NCI-H146 (cell line): Measurements from ENCODE around the gene DYNAP.
A peak's percentile ranks its signal among the peaks of the same experiment; 100 is the strongest.

ENCODE experiments used
- DNase-seq: peaks from one replicate; lab custom pipeline; 2025; lab: John Stamatoyannopoulos, UW

Gene DYNAP, protein sequence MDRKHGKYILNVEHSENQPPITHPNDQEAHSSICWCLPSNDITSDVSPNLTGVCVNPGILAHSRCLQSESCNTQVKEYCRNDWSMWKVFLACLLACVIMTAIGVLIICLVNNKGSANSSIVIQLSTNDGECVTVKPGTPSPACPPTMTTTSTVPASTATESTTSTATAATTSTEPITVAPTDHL

DNA sequence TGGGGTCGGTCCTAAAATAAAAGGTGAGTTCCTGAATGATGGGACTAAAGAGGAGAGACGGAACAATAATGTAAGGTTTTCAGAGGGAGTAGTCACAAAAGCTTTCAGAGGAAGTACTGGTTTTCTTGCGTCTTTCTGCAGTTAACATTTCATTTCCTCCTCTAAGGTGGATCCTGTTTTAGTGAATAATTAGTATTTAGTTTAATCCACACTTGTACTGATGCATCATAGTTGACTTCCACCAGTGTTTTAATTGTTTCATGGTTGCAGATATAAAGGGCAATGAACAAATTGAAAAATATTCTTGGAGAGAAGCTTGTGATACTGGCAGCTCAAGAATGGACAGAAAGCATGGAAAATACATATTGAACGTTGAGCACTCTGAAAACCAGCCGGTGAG lies at the start of gene DYNAP:
Gene DYNAP (plus strand): TSS at position 301 of the 400 bp plus-strand sequence. CDS start 38 bp downstream, at position 339.
- no peak for DNase-seq

DNA sequence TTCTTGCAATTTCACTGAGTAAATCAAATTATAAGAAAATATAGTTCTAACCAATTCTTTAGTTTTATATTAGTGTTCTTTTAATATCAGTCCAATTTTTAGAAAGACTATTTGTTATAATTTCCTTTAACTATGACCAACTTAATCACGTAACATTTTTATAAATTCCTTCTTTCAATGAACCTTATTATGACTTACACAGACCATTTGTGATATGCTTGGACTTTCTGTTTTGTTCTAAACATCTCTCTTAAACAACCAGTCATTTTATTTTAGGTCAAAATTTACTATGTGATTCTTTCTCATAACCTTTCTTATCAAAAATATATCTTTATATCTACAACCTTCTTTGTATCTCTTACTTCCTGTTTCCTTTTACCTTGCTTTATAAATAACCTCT lies 39.5 kb upstream of the DYNAP start:
- DNase-seq, result no peak

DNA sequence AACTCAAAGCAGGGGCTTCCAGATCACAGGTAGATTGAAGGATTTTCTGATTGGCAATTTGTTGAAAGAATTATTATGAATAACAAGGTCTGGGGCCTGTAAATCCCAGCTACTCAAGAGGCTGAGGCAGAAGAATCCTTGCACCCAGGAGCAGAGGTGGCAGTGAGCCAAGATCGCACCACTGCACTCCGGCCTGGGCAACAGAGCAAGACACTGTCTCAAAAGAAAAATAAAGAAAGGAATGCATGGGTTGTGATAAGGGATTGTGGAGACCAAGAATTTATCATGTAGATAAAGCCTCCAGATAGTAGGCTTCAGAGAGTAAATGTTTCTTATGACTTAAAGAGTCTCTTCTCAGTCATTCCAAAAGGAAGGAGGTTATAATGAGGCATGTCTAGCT lies 35.8 kb upstream of the DYNAP start:
- DNase-seq, result no peak

DNA sequence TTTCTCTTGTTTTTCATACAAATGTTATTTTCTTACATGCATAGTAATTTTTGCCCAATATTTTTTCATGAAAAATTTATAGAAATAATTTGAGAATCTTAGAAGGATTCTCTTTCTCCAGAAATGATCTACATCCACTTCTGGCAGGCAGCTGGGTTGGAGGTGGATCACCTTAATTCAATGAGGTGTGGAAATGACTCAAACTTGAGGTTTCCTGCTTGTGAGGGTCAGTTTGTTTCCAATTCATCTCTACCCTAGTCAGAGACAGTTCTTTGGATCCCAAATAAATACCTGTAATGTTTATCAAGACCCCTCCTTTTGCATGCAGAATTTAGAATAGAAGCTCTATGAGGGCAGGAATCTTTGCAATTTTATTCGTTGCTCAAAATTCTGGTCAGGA lies 35.0 kb upstream of the DYNAP start:
- DNase-seq, result no peak

DNA sequence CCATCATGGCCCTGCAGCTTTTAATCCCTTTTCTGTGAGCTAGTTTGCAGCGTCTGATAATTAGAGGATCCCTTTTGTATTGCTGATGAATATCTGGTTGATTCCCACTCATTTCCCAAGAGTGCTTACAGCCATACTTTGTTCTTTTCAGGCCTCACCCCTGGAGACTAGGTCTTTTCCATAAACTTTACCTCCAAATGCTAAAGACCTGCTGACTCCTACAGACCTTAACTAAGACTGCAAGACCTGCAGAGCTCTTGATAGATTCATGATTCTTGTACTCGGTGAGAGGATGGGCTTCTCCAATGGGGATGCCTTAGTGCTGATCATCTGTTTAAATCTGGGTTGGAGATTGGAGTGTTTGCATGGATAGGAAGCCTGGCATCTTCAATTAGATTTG lies 33.1 kb upstream of the DYNAP start:
- DNase-seq, result no peak

DNA sequence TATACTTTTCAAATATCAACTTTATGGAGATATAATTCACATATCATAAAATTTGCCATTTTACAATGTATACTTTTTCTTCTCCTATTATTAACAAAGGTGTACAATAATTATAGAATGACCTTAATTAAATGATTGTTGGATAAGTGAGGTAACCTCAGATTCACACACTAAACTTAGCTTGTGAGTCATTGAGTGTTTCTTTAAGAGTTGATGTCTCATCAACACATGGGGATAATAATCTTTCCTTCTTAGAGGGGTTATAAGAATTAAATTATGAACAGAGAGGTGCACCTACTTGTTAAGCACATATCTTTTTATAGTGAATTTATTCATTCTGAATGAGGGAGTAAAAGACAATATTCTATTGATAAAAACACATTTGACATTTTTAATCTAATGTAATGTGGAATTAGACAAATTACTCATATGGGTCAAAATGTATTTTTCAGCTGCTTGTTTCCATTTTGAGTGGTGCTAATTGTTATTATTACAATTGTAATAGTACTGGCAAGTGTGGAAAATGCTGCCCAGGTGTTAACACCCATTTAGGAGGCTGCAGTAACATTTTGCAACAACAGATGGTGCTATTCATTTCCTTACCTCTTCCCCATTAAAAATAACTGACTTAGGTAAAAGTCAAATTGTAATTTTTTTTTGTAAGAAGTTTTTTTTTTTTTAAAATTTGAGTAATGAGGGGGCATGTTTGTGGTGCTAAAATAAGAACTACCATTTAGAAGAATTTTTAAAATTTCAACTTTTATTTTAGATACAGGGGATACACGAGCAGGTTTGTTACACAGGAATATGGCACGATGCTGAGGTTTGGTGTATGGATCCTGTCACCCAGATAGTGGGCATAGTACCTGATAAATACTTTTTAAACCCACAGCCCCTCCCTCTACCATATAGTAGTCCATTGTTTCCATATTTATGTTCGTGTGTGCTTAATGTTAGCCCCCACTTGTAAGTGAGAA lies 32.1 kb upstream of the DYNAP start:
- DNase-seq, result peak; percentile 18

DNA sequence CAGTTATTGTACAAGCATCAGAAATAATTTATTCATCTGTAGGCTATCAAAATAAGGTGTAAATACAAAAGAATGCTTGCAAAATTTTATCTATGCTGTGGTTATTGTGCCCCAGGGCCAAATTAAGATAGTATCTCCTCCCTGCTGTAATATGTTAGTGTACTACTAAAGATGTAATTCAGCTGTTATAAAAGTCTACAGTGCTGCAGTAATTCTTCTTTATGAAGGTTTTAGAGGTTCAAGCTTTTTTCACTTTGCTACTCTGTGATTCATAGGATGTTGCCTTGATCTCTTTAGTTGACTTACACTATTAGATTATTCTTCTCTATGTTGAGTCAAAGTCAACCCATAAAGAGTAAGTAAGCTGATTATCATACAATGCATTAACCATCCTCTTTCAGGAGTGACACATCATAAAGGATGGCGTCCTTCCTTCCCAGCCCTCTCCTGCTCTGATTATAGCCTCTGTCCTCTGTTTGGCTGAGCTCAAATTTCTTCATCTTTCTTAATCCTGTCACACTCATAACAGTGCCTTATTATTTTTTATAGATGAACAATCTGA lies 29.3 kb upstream of the DYNAP start:
- no peak for DNase-seq

DNA sequence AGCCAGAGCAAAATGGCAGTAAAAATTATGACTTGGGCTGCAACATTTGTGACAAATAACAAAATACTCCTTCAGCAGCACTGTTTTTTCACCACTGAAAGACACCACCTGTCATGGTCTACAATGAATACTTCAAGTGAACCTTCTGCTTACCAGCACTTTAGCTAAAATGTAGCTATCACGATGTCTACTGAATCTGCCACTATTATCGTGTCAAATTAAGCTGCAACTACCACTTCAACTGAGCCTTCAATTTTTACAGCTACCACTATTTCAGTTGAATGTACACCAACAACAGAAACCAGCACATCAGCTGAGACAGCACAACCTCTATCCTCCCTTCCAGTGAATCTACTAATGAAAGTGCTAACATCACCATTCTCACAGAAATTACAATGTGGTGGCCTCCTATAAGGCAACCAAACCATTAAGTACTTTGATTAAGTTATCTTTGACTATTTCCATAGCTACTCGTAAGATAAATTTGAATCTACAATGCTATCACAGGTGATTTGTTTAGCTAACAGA lies 10.8 kb upstream of the DYNAP start:
- DNase-seq, result no peak

DNA sequence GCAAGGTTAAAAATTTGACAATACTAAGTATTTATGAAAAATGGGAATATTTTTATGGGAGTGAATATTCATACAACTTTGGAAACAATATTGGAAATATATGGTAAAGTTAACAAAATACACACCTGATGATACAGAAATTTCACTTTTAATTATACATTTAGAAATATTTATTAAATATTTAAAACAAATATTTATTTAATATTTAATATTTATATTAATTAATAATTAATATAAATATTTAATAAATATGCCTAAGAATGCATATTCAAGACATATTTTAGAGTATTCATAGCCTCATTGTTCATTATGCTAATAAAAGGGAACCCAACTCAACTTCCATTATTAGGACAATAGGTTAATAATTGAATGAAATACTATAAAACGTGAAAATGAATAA lies 7.0 kb upstream of the DYNAP start:
- no peak for DNase-seq

DNA sequence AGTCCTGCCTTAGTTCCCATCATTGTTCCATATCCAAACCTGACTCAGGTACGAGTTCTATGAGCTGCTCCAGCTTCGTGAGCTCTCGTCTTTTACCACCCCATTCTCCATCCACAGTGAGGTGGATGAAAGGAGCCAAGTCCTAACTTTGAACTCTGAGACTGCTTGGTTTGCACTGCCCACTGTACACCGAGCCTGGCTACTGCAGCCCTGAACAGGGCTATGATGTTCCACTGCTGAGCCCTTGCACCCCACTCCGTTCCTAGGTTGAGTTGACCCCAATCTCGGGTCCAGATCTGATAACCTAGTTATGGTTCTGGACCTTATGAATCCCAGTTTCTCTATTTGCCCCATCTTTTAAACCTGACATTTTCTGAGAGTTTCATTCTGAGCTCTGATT lies 5.3 kb upstream of the DYNAP start:
- no peak for DNase-seq

DNA sequence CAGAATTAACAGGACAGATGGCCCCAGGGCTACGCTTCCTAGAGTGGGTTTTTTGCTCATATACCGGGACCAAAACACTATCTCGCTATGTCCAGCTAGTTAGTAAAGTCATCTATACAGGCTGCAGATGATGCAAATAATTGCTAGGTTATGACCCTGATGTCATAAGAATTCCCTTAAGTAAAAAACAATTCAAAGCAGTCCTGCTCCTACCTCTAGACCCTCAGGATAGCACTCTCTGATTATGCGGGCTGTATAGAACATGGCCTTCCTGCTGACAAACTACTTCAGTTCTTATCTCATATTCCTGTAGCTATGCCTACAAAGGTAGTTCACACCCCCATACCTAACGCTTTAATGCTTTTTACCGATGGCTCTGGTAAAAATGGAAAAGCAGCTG lies 13.2 kb downstream of the DYNAP start:
- DNase-seq, result no peak

DNA sequence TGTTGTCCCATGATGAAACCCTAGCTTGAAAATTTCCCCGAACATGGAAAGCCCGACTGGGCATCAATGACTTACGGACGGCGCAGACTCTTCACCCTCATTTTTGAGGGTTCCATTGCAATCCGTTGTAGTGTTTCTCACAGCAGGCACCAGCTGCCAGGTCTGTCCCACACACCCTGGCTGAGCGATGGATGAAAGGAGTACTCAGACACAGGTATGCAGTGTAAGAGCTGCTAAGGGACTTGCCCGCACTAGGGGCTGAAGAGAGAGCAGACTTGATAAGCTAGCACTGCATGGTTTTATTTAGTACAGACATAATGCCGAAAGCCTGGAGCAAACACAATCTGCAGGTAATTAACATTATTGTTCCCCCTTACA lies 15.8 kb downstream of the DYNAP start:
- no peak for DNase-seq

DNA sequence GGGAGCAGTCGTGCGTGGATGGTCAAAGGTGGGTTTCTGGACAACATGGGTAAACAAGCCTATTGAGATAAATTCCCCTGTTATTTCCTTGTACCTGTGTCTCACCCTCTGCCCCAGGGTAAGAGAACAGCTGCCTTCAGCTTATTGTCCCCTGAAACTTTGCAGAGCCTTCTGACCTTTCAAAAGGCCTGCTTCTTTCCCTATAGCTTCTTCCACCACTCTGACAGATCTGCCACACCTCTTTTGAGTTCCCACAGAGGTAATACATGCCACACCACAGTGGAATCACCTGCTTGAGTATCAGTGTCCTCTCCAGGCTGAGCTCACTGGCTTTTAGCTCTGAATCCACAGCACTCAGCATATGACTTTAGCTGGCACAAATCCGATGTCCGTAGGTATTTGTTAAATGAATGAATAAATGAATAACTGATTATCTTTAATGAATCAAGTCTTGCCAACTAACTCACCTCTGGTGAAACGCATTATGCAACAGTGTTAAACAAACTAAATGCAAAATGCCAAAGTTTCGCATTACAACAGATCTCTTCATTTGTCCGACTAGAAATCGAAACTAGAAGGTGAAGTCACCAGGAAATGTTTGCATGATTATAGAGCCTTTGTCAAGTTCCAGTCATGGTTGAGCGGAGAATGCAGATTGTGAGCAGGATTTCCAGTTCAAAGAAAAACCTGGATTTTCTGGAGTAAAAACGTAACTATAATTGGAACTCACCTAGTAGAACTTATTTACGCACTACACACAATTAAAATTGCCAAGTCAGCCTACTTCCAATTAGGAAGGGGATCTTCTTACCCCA lies 16.4 kb downstream of the DYNAP start:
- DNase-seq, result peak; percentile 20

DNA sequence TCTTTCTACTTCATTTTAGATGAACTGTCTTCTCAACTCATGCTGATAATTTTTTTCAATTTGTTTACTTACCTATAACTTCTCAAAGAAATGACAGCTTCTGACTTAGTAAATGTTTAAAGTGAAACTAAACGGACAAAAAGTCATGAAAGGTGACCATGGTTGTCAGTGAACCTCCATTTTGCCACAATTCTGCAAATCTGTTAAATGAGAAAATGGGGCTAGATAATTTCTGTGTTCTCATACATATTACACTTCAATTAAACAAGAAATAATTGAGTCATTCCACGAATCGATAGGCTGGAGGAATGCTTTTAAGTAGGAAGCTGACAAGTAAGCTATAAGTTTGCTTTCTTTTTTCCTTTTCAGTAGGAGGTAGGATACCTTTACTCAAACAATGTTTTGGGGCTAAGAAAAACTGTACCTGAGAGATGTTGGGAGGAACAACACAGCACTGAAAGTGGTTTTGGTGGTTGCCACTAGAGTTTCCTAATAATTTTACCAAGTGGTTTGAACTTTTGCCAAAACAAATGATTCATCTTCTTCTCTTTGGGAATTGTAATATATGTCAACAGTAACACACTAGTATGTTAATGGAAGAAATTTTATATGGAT lies 17.1 kb downstream of the DYNAP start:
- DNase-seq, result no peak

DNA sequence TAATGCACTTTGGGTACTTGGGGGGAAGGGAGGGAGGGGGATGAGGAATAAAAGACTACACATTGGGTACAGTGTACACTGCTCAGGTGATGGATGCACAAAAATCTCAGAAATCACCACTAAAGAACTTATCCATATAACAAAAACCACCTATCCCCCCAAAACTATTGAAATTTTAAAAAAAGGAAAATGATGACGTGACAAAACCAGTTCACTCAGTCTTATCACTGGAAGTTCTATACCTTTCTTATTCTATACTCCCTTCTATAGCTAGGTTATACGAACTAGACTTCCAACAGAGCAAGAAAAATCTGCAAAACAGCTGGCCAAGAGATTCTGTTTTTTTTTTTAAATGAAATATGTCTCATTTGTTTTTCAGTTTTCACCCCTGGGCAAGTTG lies 20.8 kb downstream of the DYNAP start:
- DNase-seq, result no peak

DNA sequence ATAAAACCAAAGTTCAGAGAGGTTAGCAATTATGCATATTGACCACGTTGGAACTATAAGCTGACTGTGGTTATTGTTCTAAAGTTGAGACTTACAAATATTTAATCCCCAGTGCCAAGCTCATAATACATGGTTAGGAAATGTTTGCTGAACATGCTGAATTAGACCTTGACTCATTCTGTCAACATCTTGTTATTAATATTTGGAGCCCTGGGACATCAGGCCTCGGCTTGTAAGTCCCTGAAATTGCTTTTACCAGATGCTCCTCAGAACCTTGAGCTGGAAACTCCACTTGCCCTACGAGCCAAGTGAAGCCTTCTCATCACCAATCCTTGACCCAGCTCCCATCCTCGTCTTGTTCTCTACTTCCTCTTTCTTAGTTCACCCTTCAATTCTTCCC lies 21.2 kb downstream of the DYNAP start:
- DNase-seq, result no peak

DNA sequence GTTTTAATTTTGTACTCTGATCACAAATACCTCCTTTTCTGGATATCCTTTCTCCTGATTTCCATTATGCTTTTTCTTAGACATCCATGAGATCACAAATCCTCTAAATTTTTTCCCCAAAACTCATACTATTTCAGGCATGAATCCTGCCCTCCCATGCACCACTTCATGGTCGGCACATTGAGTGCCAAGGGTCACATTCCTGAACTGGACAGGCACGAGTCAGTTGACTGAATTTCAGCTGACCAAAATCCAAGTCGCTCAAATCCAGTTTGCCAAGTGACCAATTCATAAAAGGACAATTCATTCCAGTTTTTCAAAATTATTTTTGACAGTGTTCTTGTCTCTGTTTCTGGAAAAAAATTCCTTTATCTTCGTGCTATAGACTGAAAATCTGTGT lies 22.1 kb downstream of the DYNAP start:
- no peak for DNase-seq

DNA sequence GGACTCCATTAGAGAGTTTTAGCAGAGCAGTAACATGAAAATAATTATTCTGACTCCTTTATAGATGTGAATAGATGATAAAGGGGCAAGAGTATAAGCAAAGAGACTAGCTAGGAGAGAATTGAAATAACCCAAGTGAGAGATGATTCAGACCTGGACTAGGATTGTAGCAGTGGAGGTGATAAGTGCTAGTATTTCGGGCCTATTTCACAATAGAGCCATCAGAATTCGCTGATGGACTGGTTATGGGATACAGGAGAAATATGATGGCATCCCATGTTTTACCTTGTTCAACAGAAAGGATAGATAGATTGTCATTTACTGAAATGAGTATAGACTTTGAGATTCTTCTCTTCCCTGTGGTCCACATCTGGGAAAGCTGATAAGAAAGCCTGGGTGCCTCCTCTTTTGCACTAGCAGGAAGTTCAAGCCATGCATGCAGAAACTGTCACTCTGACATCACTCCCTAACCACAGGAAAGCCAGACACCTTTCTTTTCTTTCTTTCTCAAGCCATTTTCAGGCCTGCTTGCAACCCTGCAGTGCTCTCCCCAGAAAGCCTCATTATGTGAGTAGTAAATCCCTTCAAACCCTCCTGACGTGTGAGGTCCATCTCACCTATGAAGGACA lies 25.3 kb downstream of the DYNAP start:
- DNase-seq, result no peak

DNA sequence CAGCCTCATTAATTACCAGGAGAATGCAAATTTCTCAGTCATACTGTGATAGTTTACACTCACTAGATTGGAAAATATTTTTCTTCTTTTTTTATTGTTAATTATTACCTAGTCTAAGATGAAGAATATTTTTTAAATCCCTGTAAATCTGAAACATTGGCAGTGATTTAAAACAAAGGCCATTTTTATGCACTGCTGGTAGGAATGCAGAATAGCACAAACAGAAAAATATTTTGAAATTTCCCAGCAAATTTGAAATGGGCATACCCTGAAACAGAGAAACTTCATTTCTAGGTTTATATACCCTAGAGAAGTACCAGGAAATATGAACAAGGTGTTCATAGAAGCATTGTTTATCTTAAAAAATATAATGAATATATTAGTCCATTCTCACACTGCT lies 31.0 kb downstream of the DYNAP start:
- no peak for DNase-seq

DNA sequence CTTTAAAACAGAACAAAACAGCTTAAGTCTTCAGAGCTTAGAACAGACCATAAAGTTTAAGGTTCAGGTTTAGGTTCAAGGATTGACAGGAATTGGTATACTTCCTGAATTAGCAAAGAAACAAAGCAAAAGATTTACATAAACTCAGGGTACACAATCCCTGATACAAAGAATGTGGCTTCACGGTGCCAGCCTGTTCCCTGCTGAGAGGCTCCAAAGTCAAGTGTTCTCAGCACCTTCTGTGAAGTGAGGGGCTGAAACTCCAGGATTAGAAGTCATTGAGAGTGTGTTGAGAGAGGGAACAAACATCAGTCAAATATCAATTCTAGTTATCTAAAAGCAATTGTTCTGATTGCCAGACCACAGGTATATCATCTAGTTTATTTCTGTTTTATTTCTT lies 35.7 kb downstream of the DYNAP start:
- no peak for DNase-seq

DNA sequence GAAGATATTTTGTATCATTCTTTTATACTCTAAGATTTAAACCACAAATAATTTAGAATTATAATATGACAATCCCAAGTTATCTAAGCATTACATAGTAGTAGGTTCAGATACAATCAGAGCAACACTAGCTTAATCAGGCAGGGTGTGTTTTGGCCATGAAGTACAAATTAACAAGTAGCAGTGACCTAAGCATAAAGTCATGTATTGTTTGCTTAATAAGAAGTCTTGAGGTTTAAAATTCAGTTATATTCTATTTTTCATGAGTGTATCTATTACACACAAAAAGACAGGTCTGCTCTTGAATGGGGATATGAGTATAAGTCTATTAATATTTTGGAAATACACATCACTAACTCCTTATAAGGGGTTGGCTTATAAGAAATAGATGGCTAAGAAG lies 39.9 kb downstream of the DYNAP start:
- no peak for DNase-seq
